ENCODE results near the gene PAGE2. TPM values are rescaled to one million over a fixed set of nuclear protein-coding genes. Genes with fewer than 3 reads are reported as not detected.
"Not testable (repeated sequence)": the region's sequence is repeated elsewhere in the genome, so short reads cannot be mapped to it uniquely, and the experiment has no call there.

Gene PAGE2
- not detected for total RNA-seq
- not detected for polyA plus RNA-seq
- long read RNA-seq, donor 1: 0 reads
- long read RNA-seq, donor 2, transcript PAGE2-202 (5 exons, 551 nt): major isoform, 28 of 59 reads
- long read RNA-seq, donor 2, partial matches to known transcripts: 9 of 59 reads
- long read RNA-seq, donor 2, other reads (novel, unspliced or antisense): 18 of 59 reads
- long read RNA-seq, donor 3: 0 reads

GRCh38 chrX:55088795-55089489 lies at the start of gene PAGE2:
PAGE2 (plus strand) TSS chrX:55089018; CDS start chrX:55090021, 1,003 bp downstream.
- no peak for DNase-seq

GRCh38 chrX:55039471-55039870 lies 49.3 kb upstream of the PAGE2 start:
- intact Hi-C loops (cut with DNase I): no loop called here
- no peaks in the 10 kb centered on the region for H3K27me3 ChIP-seq
- WGBS, 3 donors: 51 to 65% (median 53%) methylated on average over 3 of the region's 3 CpGs
- no peaks in the 10 kb centered on the region for H3K36me3 ChIP-seq
- no peak overlapping the region for H3K4me3 ChIP-seq
- H3K27ac ChIP-seq: no peak overlapping the region
- no peaks in the 10 kb centered on the region for H3K4me1 ChIP-seq (ENCODE audit: insufficient read depth)
- no peak for TF ChIP-seq POLR2A (IDR thresholded peaks at IDR 0.05)
- TF ChIP-seq EP300 (IDR thresholded peaks at IDR 0.05): no peak
- TF ChIP-seq, protein P1, sequence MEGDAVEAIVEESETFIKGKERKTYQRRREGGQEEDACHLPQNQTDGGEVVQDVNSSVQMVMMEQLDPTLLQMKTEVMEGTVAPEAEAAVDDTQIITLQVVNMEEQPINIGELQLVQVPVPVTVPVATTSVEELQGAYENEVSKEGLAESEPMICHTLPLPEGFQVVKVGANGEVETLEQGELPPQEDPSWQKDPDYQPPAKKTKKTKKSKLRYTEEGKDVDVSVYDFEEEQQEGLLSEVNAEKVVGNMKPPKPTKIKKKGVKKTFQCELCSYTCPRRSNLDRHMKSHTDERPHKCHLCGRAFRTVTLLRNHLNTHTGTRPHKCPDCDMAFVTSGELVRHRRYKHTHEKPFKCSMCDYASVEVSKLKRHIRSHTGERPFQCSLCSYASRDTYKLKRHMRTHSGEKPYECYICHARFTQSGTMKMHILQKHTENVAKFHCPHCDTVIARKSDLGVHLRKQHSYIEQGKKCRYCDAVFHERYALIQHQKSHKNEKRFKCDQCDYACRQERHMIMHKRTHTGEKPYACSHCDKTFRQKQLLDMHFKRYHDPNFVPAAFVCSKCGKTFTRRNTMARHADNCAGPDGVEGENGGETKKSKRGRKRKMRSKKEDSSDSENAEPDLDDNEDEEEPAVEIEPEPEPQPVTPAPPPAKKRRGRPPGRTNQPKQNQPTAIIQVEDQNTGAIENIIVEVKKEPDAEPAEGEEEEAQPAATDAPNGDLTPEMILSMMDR (IDR thresholded peaks at IDR 0.05): no peak
- no peak for DNase-seq
- H3K9me3 ChIP-seq: no peaks in the 10 kb centered on the region

More at GRCh38 chrX:55088795-55089489, at the start of gene PAGE2:
- Histone ChIP-seq H3K27me3 (no peaks in the 10 kb centered on the region), H3K36me3 (no peaks in the 10 kb centered on the region), H3K27ac (no peak within 1 kb of the TSS), H3K4me1 (ENCODE audit: insufficient read depth) (no peaks in the 10 kb centered on the region), H3K9me3 (no peaks in the 10 kb centered on the region), H3K4me3 (no peak within 1 kb of the TSS)
- TF ChIP-seq POLR2A (IDR thresholded peaks at IDR 0.05) (no peak), EP300 (IDR thresholded peaks at IDR 0.05) (no peak)
- TF ChIP-seq, protein P1 (IDR thresholded peaks at IDR 0.05): no peak
- 82 to 87% (median 86%) methylated on average over 30 of the region's 30 CpGs for WGBS, 3 donors
- intact Hi-C loops (cut with DNase I): no loop called here

DNA sequence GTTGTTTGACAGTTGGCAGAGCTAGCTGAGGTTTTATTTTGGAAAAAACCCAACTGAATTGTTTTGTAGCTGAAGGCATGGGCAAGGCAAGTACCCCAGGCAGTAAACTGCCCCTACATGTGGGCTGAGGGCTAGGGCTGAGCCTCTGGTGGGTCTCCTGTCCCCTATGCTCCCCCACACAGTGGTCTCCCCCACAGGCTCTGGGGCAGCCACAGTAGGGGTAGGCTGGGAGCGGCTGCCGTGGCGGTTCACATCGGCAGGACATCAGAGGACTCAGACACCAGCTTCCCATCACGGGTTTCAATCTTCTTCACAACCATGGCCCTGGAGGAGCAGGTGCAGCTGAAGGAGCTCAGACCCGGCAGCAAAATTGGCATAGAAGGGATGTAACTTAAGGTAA lies 47.3 kb upstream of the PAGE2 start:
- no peaks in the 10 kb centered on the region for H3K9me3 ChIP-seq
- DNase-seq: no peak
- no peaks in the 10 kb centered on the region for H3K36me3 ChIP-seq
- TF ChIP-seq, protein P1 (IDR thresholded peaks at IDR 0.05): no peak
- TF ChIP-seq POLR2A (IDR thresholded peaks at IDR 0.05) (no peak), EP300 (IDR thresholded peaks at IDR 0.05) (no peak)
- no peaks in the 10 kb centered on the region for H3K27me3 ChIP-seq
- intact Hi-C loops (cut with DNase I): no loop called here
- no peaks in the 10 kb centered on the region for H3K4me1 ChIP-seq (ENCODE audit: insufficient read depth)
- 83 to 96% (median 96%) methylated on average over 6 of the region's 6 CpGs for WGBS, 3 donors
- H3K27ac ChIP-seq: no peak overlapping the region
- H3K4me3 ChIP-seq: no peak overlapping the region

GRCh38 chrX:55050599-55050998 lies 38.2 kb upstream of the PAGE2 start:
- DNase-seq; H3K9me3 ChIP-seq; H3K36me3 ChIP-seq; H3K27me3 ChIP-seq; H3K4me1 ChIP-seq (ENCODE audit: insufficient read depth); H3K27ac ChIP-seq; H3K4me3 ChIP-seq: not testable (repeated sequence)
- intact Hi-C loops (cut with DNase I): loop anchor here in 1 of 4 donors (10.0 kb wide), 1 partner anchor 1006 kb away; the partner anchor contains the start of gene PHF8
- 68 to 74% (median 69%) methylated on average over 2 of the region's 2 CpGs for WGBS, 3 donors
